Right renal cortex interstitium (tissue), 3 donors: Measurements from ENCODE around the gene DHRS7B. TPM values are rescaled to one million over a fixed set of nuclear protein-coding genes. Genes with fewer than 3 reads are reported as not detected.
"Not testable (repeated sequence)": the region's sequence is repeated elsewhere in the genome, so short reads cannot be mapped to it uniquely, and the experiment has no call there.

ENCODE experiments used
- DNase-seq, 3 donors: peaks; one replicate each; pipeline ENCODE4 v3.0.0-alpha.2; 2013; ENCODE audit warnings: low read depth in 3 of 3, low spot score in 2 of 3
- polyA plus RNA-seq, 3 donors: library from polyadenylated mRNA; unstranded; fragments of 120-200 nt; gene quantifications; one replicate each; pipeline ENCODE4 v1.2.1, GENCODE V29; 2013; ENCODE audit not compliant: insufficient read length in 3 of 3

DHRS7B gene
- polyA plus RNA-seq, 3 donors: 37.3 to 45.3 (median 42.4) TPM

DNA sequence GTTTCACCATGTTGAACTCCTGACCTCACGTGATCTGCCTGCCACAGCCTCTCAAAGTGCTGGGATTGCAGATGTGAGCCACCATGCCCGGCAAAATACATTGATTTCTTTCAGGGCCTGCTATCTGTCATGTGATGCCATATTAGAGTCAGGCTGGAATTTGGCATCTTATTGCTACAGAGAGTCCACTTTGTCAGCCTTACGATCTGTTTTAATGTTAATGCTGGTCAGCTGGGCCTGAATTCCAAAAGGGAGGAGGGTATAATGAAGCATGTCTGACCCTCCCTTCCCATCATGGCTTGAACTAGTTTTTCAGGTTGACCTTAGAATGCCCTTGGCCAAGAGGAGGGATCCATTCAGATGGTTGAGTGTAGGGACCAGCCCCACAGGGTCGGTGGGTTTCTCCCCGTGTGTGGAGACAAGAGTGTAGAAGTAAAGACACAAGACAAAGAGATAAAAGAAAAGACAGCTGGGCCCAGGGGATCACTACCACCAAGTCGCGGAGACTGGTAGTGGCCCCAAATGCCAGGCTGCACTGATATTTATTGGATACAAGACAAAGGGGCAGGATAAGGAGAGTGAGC lies 19.6 kb upstream of the DHRS7B start:
- DNase-seq: not testable (repeated sequence)

- DNase-seq: no peak
Measured at GRCh38 chr17:21108651-21109050, 18.1 kb upstream of the DHRS7B start.

GRCh38 chr17:21113049-21113690 lies 13.6 kb upstream of the DHRS7B start:
- DNase-seq: no peak

DNA sequence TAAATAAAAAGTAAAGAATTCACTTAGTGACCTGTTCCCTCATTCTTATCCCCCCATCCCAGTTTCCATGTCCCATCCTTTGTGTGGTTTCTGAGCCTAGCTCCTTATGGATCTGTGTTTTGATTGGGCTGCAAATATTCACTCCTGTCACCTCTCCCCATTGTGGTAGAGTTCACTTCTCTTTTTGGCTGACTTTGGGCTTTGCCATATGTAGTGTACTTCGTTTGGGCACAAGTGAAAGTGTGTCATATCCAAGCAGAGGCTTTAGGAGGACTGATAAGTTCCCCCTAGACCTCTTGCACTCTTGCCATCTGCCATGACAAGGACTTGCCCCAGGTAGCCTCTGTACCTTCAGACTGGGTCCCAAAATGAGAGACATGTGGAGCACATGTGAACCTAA lies 13.0 kb upstream of the DHRS7B start:
- DNase-seq: no peak

GRCh38 chr17:21114791-21115190 lies 12.0 kb upstream of the DHRS7B start:
- DNase-seq: not testable (repeated sequence)

DNA sequence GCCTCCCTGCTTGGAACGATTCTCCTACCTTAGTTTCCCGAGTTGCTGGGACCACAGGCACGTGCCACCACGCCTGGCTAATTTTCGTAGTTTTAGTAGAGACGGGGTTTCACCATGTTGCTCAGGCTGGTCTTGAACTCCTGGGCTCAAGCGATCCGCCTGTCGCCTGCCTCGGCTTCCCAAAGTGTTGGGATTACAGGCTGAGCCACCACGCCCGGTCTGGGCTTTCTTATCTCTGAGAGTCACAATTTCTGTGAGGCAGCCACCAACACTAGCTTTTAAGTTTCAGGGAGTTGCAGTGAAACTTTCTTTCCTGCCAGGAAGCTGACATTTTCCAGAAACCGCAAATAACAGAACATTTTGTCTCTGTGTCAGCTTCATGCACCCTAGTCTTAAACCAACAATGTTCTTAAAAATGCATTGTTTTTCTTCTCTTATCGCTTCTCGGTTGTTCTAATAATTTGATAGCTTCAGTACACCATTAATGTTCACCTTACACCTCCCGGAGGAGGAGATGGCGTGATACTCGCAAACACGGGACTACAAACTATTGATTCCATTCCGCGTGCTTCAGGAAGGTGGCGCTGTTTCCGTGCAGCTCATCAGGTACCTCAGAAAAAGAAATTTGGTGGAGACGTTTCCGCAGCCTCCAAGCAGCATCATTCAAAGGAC lies 7.4 kb upstream of the DHRS7B start:
- DNase-seq: peak in 2 of 3 donors; percentile 31 to 32

DNA sequence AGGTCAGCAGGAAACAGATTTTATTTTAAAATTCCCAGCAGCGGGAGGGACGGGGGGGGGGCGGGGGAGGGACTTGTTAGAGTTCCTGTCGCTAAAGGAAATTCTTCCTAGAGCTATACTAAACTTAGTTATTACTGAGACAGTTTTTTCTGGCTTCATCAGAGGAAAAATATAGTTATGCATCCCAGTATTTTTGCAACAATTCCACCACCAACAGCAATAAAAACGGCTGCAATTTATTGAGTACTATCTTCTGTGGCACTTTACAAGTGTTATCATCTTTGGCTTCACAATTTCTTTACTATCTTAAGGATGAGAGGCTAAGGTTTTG lies 6.9 kb upstream of the DHRS7B start:
- DNase-seq: no peak

DNA sequence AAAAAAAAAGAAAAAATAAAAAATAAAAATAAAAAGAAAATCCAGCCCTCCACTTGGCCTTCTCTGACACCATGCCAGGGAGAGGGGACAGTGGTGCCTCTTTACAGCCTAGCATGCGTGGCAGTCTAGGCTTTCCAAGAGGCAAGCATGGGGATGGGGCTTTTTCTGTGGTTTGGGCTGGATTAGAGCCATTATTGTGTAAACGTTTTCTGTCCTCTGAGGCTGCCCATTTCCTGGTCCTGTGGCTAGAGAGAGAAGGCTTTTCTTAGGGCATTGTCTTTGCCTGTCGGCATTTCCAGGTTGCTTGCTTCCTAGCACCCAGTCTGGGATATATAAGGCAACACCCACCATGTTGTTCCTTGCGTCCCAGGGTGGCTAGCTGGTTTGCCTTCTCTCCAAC lies 2.7 kb upstream of the DHRS7B start:
- DNase-seq: no peak

DNA sequence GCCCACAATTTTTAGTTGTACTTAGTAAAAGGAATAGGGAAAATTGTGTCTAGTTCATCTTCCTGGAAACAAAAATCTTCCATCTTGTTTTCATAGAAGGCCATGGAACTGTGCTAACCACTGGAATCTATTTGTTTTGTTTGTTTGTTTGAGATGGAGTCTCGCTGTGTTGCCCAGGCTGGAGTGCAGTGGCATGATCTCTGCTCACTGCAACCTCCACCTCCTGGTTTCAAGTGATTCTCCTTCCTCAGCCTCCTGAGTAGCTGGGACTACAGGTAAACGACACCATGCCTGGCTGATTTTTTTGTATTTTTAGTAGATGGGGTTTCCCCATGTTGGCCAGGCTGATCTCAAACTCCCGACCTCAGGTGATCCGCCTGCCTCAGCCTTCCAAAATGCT lies 2.2 kb upstream of the DHRS7B start:
- not testable (repeated sequence) for DNase-seq

DNA sequence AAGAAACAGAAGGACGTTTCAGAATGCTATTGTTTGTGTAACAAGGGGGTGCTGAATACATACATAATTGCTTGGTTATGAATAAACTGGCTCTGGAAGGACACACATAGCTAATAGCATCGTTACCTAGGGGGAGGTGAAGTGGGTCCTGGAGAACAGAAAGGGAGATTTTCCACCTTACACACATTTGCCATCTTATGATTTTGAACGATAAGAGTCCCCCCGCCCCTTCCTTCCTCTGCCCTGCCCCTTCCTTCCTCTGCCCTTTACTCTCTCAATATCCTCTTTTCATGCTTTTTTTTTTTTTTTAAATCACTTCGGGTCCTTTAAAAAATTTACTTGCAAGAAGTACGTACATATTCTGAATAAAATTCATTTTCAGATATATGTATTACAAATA lies 902 bp upstream of the DHRS7B start:
- DNase-seq: no peak

DNA sequence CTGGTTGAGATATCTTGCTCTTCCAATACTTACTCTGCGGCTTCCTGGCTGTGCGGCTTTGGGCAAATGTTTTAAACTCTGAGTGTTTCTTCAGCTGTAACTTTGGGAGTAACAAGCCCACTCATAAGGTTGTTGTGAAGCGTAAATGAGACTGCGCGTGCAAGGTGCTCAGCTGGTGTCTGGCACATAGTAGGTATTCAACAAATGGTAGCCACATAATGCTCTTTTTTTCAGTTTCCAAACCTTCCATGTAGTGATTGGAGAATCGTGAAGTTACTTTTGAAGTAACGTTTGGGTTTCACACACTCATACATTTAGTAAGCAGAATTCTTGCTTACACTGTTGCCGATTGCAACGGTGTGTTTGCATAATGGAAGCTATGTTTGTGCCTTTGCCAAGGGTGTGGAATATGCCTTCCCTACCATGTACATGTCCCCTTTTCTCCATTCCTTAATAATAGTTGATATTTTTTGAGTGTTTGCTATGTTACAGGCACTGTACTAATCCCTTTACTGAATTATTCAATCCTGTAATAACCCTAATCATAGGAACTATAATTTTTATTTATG lies 829 bp downstream of the DHRS7B start:
- DNase-seq: no peak

- peak in 1 of 3 donors; percentile 13 for DNase-seq
Measured at GRCh38 chr17:21129023-21129681, 2.4 kb downstream of the DHRS7B start.

DNA sequence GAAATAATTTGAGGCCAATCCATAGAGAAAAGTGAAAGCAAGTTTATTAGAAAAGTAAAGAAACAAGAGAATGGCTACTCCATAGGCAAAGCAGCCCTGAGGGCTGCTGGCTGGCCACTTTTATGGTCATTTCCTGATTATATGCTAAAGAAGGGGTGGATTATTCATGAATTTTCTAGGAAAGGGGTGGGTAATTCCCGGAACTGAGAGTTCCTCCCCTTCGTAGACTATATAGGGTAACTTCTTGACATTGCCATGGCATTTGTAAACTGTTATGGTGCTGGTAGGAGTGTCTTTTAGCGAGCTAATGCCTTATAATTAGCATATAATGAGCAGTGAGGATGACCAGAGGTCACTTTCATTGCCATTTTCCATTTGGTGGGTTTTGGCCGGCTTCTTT lies 4.4 kb downstream of the DHRS7B start:
- DNase-seq: no peak

GRCh38 chr17:21132428-21132827 lies 5.7 kb downstream of the DHRS7B start:
- no peak for DNase-seq

DNA sequence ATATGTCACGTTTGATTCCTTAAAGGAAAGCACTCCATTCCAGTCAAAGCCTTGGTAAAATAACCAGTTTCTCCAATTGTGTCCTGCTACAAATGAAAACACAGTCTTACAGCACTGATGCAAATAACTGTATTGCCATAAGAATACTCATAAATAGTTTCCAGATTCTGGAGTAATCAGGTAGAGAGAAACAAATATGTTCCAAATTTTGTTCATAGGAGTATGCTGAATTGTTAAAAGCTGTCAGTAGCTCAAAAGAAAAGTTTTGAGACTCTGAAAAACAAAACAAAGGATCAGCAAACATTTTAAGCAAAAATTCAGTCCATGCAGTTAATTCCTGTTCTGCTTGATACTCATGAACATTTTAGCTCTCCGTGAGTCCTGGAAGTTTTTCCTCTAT lies 7.8 kb downstream of the DHRS7B start:
- no peak for DNase-seq

DNA sequence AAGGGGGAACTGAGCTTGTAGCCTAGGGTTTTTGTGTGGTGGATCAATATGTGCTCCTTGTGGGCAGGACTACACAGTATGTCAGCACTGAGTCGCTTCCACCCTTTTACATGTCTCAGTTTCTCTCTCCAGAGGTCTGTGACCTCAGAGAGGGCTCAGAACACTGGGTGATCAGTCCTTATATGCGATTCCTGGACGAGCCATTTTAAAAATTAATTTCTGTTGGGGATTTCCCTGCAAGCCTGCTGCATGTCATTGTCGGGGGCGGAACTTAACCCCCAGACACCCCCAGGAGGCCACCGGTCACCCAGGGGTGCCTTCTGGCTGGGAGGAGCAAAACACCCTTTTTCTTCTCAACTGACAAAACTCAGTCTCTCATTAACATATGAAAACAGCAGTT lies 14.1 kb downstream of the DHRS7B start:
- DNase-seq: no peak

GRCh38 chr17:21141331-21141730 lies 14.6 kb downstream of the DHRS7B start:
- no peak for DNase-seq

DNA sequence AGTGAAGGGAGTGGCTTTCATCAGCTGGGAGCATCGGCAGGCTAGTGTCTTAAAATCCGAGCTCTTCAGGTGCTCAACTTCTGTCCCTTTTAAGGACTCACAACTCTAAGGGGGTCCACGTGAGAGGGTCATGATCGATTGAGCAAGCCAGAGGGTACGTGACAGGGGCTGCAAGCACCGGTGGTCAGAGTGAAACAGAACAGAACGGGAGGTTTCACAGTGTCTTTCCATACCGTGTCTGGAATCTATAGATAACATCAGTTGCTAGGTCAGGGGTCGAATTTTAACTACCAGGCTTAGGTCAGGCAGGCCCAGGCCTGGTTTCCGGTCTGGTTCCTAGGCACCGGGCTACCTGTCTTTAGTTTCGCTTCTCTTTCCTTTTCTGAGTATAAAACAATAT lies 15.3 kb downstream of the DHRS7B start:
- not testable (repeated sequence) for DNase-seq

- no peak for DNase-seq
Measured at GRCh38 chr17:21143695-21144094, 16.9 kb downstream of the DHRS7B start.

GRCh38 chr17:21144299-21144698 lies 17.5 kb downstream of the DHRS7B start:
- not testable (repeated sequence) for DNase-seq

GRCh38 chr17:21146362-21147015 lies 19.7 kb downstream of the DHRS7B start:
- DNase-seq: no peak
